ENCODE results near the gene RFWD3.

Gene RFWD3

GRCh38 chr16:74695450-74696422, 29.1 kb upstream of the RFWD3 start:
- no peak overlapping the region for H2AK5ac ChIP-seq (ENCODE audit: low read length)
- no CpG with 5 or more reads among the region's 19 CpGs for WGBS (ENCODE audit: extremely low coverage, insufficient coverage, low lambda C conversion rate)
- H3K4me3 ChIP-seq (ENCODE audit: low read length) = peak overlapping the region; percentile 30
- no peak overlapping the region for H4K5ac ChIP-seq (ENCODE audit: low read length)
- no peak overlapping the region for H4K8ac ChIP-seq (ENCODE audit: low read depth, low read length)
- H3K79me1 ChIP-seq (ENCODE audit: low read length) = no peaks in the 10 kb centered on the region
- peak; percentile 94 for DNase-seq
- H3K23ac ChIP-seq (ENCODE audit: low read length) = no peak overlapping the region
- no peak overlapping the region for H2BK5ac ChIP-seq (ENCODE audit: low read length)
- no peak overlapping the region for H2BK15ac ChIP-seq (replicated peaks; ENCODE audit: low read depth)
- no peak overlapping the region for H3K4ac ChIP-seq (ENCODE audit: low read depth, low read length)
- peaks cover 1% of the 10 kb centered on the region for H3K27me3 ChIP-seq (ENCODE audit: insufficient read depth, low read length, poor library complexity)
- H3K36me3 ChIP-seq (ENCODE audit: control insufficient read depth, insufficient read depth, low read length) = no peaks in the 10 kb centered on the region
- no peak overlapping the region for H2BK120ac ChIP-seq (ENCODE audit: low read depth, low read length)
- H3K4me1 ChIP-seq (ENCODE audit: control insufficient read depth, low read depth, low read length) = no peaks in the 10 kb centered on the region
- peak overlapping the region; percentile 58 for H3K9ac ChIP-seq (ENCODE audit: low read length)
- H3K18ac ChIP-seq (ENCODE audit: low read length) = no peak overlapping the region
- peak overlapping the region; percentile 65 for H3K56ac ChIP-seq (ENCODE audit: low read length)
- no peak overlapping the region for H3K27ac ChIP-seq (ENCODE audit: low read depth, low read length)
- peak overlapping the region; percentile 72 for H3K4me2 ChIP-seq (ENCODE audit: low read length)
- H3K79me2 ChIP-seq (ENCODE audit: control insufficient read depth, insufficient read depth, low read length) = no peaks in the 10 kb centered on the region

DNA sequence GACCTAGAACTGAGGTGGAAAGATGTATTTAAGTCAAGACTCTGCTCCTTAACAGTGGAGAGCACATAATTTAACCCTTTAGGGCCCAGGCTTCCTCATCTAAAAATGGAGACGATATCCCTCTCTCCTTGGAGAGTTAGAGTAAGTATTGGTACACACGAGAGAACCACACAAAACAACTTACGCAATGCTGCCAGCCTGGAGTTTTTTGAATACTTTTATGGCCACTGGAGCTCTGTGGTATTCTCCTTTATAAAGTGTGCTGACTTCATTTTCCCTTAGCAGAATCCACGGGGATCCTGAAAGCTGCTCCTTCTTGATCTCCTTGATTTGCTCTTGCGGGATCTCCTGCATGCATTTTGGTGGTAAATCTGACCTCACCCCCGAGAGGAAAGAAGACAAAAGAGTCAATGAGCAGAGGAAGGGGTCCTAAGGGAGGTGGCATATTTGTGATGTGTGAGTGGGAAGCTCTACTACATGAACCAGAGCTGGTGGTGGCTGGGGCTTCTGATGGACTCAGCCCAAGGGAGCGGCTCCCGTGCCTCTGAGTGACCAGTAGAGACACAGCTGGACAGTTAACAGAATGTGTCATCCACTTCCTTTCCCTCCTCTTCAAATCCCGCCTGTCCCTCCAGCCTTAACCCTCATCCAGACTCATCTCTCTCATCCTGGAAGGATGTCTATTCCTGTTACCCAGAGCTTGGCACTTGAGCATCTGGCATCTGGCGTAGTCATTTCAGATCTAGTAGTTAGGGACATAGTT, 24.6 kb upstream of the RFWD3 start:
- Histone ChIP-seq H3K27ac (ENCODE audit: low read depth, low read length) (no peak overlapping the region), H2AK5ac (ENCODE audit: low read length) (no peak overlapping the region), H3K23ac (ENCODE audit: low read length) (no peak overlapping the region), H3K36me3 (ENCODE audit: control insufficient read depth, insufficient read depth, low read length) (no peaks in the 10 kb centered on the region), H2BK15ac (replicated peaks; ENCODE audit: low read depth) (no peak overlapping the region), H2BK5ac (ENCODE audit: low read length) (no peak overlapping the region), H3K9ac (ENCODE audit: low read length) (no peak overlapping the region), H3K4ac (ENCODE audit: low read depth, low read length) (no peak overlapping the region), H4K5ac (ENCODE audit: low read length) (no peak overlapping the region), H3K4me2 (ENCODE audit: low read length) (no peak overlapping the region), H2BK120ac (ENCODE audit: low read depth, low read length) (no peak overlapping the region), H3K79me1 (ENCODE audit: low read length) (no peaks in the 10 kb centered on the region), H3K4me3 (ENCODE audit: low read length) (no peak overlapping the region), H4K8ac (ENCODE audit: low read depth, low read length) (no peak overlapping the region), H3K56ac (ENCODE audit: low read length) (no peak overlapping the region), H3K79me2 (ENCODE audit: control insufficient read depth, insufficient read depth, low read length) (no peaks in the 10 kb centered on the region), H3K4me1 (ENCODE audit: control insufficient read depth, low read depth, low read length) (no peaks in the 10 kb centered on the region), H3K27me3 (ENCODE audit: insufficient read depth, low read length, poor library complexity) (no peaks in the 10 kb centered on the region), H3K18ac (ENCODE audit: low read length) (no peak overlapping the region)
- no peak for DNase-seq
- no CpG with 5 or more reads among the region's 10 CpGs for WGBS (ENCODE audit: extremely low coverage, insufficient coverage, low lambda C conversion rate)

GRCh38 chr16:74682556-74682955, 15.9 kb upstream of the RFWD3 start:
- DNase-seq = no peak
- no peak overlapping the region for H4K5ac ChIP-seq (ENCODE audit: low read length)
- no CpG with 5 or more reads among the region's 11 CpGs for WGBS (ENCODE audit: extremely low coverage, insufficient coverage, low lambda C conversion rate)
- H3K27ac ChIP-seq (ENCODE audit: low read depth, low read length) = no peak overlapping the region
- H3K79me1 ChIP-seq (ENCODE audit: low read length) = no peaks in the 10 kb centered on the region
- H3K56ac ChIP-seq (ENCODE audit: low read length) = no peak overlapping the region
- H3K79me2 ChIP-seq (ENCODE audit: control insufficient read depth, insufficient read depth, low read length) = no peaks in the 10 kb centered on the region
- no peak overlapping the region for H2BK5ac ChIP-seq (ENCODE audit: low read length)
- H3K4ac ChIP-seq (ENCODE audit: low read depth, low read length) = no peak overlapping the region
- H3K18ac ChIP-seq (ENCODE audit: low read length) = no peak overlapping the region
- H3K23ac ChIP-seq (ENCODE audit: low read length) = no peak overlapping the region
- no peaks in the 10 kb centered on the region for H3K27me3 ChIP-seq (ENCODE audit: insufficient read depth, low read length, poor library complexity)
- H3K4me1 ChIP-seq (ENCODE audit: control insufficient read depth, low read depth, low read length) = no peaks in the 10 kb centered on the region
- no peak overlapping the region for H2AK5ac ChIP-seq (ENCODE audit: low read length)
- H3K9ac ChIP-seq (ENCODE audit: low read length) = no peak overlapping the region
- no peak overlapping the region for H2BK15ac ChIP-seq (replicated peaks; ENCODE audit: low read depth)
- H2BK120ac ChIP-seq (ENCODE audit: low read depth, low read length) = no peak overlapping the region
- H3K4me2 ChIP-seq (ENCODE audit: low read length) = no peak overlapping the region
- H3K36me3 ChIP-seq (ENCODE audit: control insufficient read depth, insufficient read depth, low read length) = no peaks in the 10 kb centered on the region
- no peak overlapping the region for H3K4me3 ChIP-seq (ENCODE audit: low read length)
- no peak overlapping the region for H4K8ac ChIP-seq (ENCODE audit: low read depth, low read length)

DNA sequence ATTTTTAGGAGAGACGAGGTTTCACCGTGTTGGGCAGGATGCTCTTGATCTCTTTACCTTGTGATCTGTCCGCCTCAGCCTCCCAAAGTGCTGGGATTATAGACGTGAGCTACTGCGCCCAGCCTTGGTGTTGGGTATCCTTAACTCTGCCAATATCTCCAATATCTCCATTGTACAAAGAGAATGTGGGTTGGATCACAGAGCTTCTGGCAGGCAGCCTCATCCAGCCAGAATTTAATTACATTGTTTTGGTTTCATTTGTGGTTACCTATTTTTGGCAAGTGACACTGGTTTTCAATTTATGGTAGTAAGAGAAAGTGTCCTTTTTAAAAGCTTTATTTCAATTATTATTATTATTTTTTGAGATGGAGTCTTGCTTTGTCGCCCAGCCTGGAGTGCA, 14.0 kb upstream of the RFWD3 start:
- Histone ChIP-seq H3K4me3 (ENCODE audit: low read length) (no peak overlapping the region), H3K56ac (ENCODE audit: low read length) (no peak overlapping the region), H3K18ac (ENCODE audit: low read length) (no peak overlapping the region), H2BK120ac (ENCODE audit: low read depth, low read length) (no peak overlapping the region), H3K79me1 (ENCODE audit: low read length) (no peaks in the 10 kb centered on the region), H3K36me3 (ENCODE audit: control insufficient read depth, insufficient read depth, low read length) (no peaks in the 10 kb centered on the region), H4K8ac (ENCODE audit: low read depth, low read length) (no peak overlapping the region), H2BK5ac (ENCODE audit: low read length) (no peak overlapping the region), H2BK15ac (replicated peaks; ENCODE audit: low read depth) (no peak overlapping the region), H3K4ac (ENCODE audit: low read depth, low read length) (no peak overlapping the region), H3K4me2 (ENCODE audit: low read length) (no peak overlapping the region), H3K27ac (ENCODE audit: low read depth, low read length) (no peak overlapping the region), H3K23ac (ENCODE audit: low read length) (no peak overlapping the region), H3K9ac (ENCODE audit: low read length) (no peak overlapping the region), H2AK5ac (ENCODE audit: low read length) (no peak overlapping the region), H3K27me3 (ENCODE audit: insufficient read depth, low read length, poor library complexity) (no peaks in the 10 kb centered on the region), H3K4me1 (ENCODE audit: control insufficient read depth, low read depth, low read length) (no peaks in the 10 kb centered on the region), H4K5ac (ENCODE audit: low read length) (no peak overlapping the region), H3K79me2 (ENCODE audit: control insufficient read depth, insufficient read depth, low read length) (no peaks in the 10 kb centered on the region)
- no CpG with 5 or more reads among the region's 6 CpGs for WGBS (ENCODE audit: extremely low coverage, insufficient coverage, low lambda C conversion rate)
- no peak for DNase-seq

GRCh38 chr16:74679983-74680382, 13.3 kb upstream of the RFWD3 start:
- no CpG with 5 or more reads among the region's 2 CpGs for WGBS (ENCODE audit: extremely low coverage, insufficient coverage, low lambda C conversion rate)
- no peak for DNase-seq
- H3K79me2 ChIP-seq (ENCODE audit: control insufficient read depth, insufficient read depth, low read length) = no peaks in the 10 kb centered on the region

More at GRCh38 chr16:74679983-74680382, 13.3 kb upstream of the RFWD3 start:
- H3K4me3 ChIP-seq (ENCODE audit: low read length) = no peak overlapping the region
- H3K4me1 ChIP-seq (ENCODE audit: control insufficient read depth, low read depth, low read length) = no peaks in the 10 kb centered on the region
- H3K36me3 ChIP-seq (ENCODE audit: control insufficient read depth, insufficient read depth, low read length) = no peaks in the 10 kb centered on the region
- H2BK120ac ChIP-seq (ENCODE audit: low read depth, low read length) = no peak overlapping the region
- H2BK15ac ChIP-seq (replicated peaks; ENCODE audit: low read depth) = no peak overlapping the region
- no peak overlapping the region for H4K5ac ChIP-seq (ENCODE audit: low read length)
- H4K8ac ChIP-seq (ENCODE audit: low read depth, low read length) = no peak overlapping the region
- H3K27me3 ChIP-seq (ENCODE audit: insufficient read depth, low read length, poor library complexity) = no peaks in the 10 kb centered on the region
- no peak overlapping the region for H3K23ac ChIP-seq (ENCODE audit: low read length)
- H3K79me1 ChIP-seq (ENCODE audit: low read length) = no peaks in the 10 kb centered on the region
- no peak overlapping the region for H3K9ac ChIP-seq (ENCODE audit: low read length)
- no peak overlapping the region for H3K27ac ChIP-seq (ENCODE audit: low read depth, low read length)
- no peak overlapping the region for H2AK5ac ChIP-seq (ENCODE audit: low read length)
- no peak overlapping the region for H3K18ac ChIP-seq (ENCODE audit: low read length)
- H3K4me2 ChIP-seq (ENCODE audit: low read length) = no peak overlapping the region
- H2BK5ac ChIP-seq (ENCODE audit: low read length) = no peak overlapping the region
- no peak overlapping the region for H3K4ac ChIP-seq (ENCODE audit: low read depth, low read length)
- no peak overlapping the region for H3K56ac ChIP-seq (ENCODE audit: low read length)

All from mesendoderm (in vitro differentiated cells).